GM21825 (cell line): Measurements from ENCODE around the gene LRRC27.

Experiments used
- ATAC-seq: cut with Tn5 transposase; IDR thresholded peaks from one replicate; pipeline ENCODE4 v1.9.1; 2021; ENCODE audit warnings: mild to moderate bottlenecking, moderate library complexity; ENCODE audit not compliant: unreplicated experiment

Gene LRRC27

DNA sequence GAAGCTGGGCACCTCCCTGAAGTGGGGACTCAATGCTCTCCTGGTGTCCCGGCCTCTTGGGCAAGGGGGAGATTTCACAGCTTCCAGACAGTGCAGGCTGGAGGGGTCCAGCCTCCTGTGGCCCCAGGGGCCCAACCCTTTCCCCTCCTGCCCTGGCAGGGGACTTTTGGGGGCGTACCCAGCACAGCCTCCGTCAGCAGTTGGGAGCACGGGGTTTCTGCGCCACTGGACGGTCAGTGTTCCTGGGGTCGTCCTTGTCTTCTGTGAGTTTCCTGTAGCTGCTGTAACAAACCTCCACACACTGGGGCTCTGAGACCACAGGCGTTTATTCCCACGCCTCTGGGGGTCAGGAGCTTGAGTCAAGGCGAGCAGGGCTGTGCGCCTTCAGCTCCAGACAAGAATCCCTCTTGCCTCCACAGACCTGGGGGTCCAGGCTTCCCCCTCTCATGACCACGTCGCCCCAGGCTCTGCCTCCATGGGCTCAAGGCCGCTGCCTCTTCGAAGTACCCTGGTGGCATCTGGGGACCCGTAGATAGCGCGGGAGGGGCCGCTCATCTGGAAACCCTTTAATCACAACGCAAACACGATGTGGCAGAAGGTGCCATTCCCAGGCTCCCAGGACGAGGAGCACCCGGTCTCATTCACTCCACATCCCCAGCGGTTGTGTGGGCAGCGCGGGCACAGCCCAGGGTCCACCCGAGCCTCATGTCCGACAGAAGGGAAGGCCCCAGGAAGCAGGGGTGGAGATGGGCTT lies 79.0 kb downstream of the LRRC27 start:
- no peak for ATAC-seq

GRCh38 chr10:132411561-132412253 lies 79.7 kb downstream of the LRRC27 start:
- no peak for ATAC-seq

- no peak for ATAC-seq
Measured at GRCh38 chr10:132412316-132413192, 80.6 kb downstream of the LRRC27 start.

DNA sequence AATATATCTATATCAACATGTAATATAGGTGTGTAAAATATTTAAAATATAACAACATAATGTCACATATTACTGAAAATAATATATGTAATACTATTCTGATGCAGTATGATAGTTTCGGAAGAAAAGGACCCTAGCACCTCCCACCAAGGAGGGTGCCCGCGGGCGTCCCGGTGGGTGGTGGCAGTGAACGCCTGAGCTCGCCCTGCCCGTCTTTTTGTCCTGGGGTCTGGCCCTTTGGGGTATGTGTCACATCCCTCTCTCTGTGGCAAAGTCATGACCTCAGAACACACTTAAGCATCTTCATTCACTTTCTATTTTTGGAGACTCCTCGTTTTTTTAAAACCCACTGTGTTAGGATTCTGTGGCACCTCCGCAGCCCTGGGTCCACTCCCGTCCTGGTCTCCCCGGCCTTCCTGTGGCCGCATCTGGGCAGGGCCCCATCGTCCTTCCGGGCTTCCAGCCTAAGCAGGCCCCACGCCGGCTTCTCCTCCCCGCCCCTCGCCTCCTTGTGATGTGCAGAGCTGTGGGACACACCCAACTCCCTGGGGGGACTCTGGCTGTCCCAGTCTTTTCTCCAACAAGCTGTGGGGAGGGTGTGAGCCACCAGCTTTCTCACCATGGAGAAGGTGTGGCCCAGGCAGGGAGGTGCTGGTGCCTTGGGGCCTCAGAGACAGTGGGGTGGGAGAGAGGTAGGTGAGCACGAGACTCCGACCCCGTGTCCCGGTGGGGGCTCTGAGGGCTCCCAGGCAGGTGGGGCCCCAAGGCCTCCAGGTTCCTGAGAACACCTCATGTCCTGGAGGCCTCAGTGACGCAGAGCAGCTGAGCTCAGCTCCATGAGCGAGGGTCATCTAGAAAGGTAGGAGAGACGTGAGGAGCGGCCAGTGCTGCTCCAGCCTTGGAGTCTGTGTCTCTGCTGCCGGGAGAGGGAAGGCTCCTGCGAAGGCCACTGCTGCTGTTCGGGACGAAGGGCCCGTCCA lies 81.5 kb downstream of the LRRC27 start:
- no peak for ATAC-seq

GRCh38 chr10:132414402-132415016 lies 82.5 kb downstream of the LRRC27 start:
- ATAC-seq = no peak

GRCh38 chr10:132415255-132415654 lies 83.3 kb downstream of the LRRC27 start:
- no peak for ATAC-seq

DNA sequence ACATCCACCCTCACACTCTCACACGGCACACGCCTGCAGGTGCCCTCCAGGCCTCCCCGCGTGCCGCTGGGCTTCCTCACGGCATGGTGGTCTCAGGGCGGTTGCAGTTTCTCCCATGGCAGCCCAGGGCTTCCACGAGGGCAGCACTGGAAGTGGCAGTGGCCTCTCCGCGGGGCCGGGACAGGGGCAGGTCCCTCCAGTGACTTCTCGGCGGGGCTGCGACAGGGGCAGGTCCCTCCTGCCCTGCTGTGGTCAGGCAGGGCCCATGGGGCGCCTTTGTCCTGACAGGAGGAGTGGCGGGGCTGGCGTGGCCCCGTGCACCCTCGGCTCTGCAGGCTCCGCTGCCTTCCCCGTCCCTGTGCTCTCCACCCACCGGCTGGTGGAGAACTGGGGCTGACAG lies 84.0 kb downstream of the LRRC27 start:
- no peak for ATAC-seq

DNA sequence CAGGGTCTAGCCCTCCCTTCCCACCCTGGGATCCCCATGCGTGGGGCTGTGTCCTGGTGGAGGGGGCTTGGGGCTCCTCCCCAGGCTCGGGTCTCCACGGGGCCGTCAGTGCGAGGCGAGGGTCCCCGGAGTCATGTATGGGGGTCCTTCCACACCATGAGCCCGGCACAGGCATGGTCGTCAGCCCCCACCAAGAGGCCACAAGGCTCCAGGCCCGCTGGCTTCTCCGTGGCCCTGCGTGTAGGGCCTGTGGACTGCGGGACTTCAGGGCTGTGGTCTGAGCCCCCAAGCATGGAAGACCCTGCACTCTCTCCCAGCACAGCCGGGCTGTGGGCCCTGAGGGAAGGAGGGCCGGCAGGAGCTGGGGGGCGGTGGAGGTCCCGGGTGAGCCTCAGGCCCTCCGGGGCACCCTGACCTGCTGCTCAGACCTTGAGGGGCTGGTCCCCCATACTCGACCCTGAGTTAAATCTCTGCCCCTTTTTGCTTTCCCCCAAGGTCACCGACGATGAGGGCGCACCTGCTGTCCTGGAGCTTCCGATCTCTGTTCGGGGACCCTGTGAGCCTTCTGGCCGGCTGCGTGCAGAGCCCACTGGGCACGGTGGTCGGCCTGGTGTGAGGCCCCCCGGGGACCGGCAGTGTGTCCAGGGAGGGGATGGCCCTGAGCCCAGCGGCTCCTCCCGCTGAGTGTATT lies 84.7 kb downstream of the LRRC27 start:
- no peak for ATAC-seq

GRCh38 chr10:132417257-132417910 lies 85.4 kb downstream of the LRRC27 start:
- no peak for ATAC-seq

GRCh38 chr10:132417957-132418441 lies 86.0 kb downstream of the LRRC27 start:
- ATAC-seq = no peak

- no peak for ATAC-seq
Measured at GRCh38 chr10:132418527-132419416, 86.8 kb downstream of the LRRC27 start.

DNA sequence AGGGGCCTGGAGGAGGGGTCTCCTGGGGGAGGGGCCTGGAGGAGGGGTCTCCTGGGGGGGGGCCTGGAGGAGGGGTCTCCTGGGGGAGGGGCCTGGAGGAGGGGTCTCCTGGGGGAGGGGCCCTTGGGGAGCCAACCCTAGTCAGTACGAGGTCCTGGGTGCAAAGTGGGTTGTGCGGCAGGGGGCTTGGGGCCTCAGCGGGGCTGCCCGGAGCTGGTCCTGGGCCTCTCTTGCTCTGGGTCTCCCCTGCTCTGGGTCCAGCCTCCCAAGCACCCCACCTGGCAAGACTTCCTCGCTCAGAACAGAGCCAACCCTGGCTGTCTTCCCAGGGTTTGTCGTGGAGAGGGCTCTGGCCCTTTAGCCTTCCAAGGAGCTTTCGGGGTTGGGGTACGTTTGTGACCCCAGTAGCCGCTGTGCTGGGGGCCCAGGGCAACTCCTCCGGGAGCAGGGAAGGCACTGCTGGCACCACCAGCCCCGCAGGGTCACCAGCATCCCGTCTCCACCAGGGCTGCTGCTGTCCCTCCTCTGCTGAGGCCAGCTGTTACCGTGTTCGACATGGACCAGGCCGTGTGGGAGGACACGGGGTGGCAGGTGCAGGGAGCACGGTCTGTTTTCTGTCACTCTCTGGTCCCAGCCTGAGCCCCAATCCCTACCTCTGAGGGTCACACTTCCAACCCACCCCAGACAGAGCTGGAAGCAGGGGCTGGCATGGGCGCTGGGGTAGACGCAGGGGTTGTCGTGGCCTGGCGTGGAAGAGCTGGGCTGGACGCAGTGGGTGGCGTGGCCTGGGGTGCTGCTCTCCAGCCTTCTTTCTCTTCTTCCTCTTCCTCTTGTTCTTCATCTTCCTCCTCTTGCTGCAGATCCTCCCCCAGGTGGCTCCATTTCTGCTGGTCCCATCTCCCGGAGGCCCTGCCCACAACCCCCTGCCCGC lies 87.8 kb downstream of the LRRC27 start:
- ATAC-seq = no peak

- ATAC-seq = no peak
Measured at GRCh38 chr10:132420469-132420980, 88.5 kb downstream of the LRRC27 start.

GRCh38 chr10:132420981-132421846 lies 89.2 kb downstream of the LRRC27 start:
- ATAC-seq = peak; percentile 48
